K562 (cell line): Measurements from ENCODE around the gene DLST. TPM values are rescaled to one million over a fixed set of nuclear protein-coding genes. Genes with fewer than 3 reads are reported as not detected.

Experiments used
- ARHGAP35 ChIP-seq: fragments of 450-650 bp; IDR thresholded peaks from 2 replicates; pipeline ENCODE4 v1.6.1; 2018; ENCODE audit not compliant: partially characterized antibody
- DNMT1 ChIP-seq: fragments of 450-650 bp; IDR thresholded peaks from 2 replicates; pipeline ENCODE4 v1.6.1; 2016; ENCODE audit warnings: antibody characterized with exemption, mild to moderate bottlenecking
- EHMT2 ChIP-seq: fragments of 450-650 bp; IDR thresholded peaks from 2 replicates; pipeline ENCODE4 v1.6.1; 2018; ENCODE audit warnings: antibody characterized with exemption
- FOXJ2 ChIP-seq: fragments of 200-800 bp; sonication (Bioruptor generic); IDR thresholded peaks from 2 replicates; pipeline ENCODE4 v1.6.1; 2016; ENCODE audit warnings: missing genetic modification characterization, missing compliant biosample characterization
- GABPA ChIP-seq: fragments of 200-800 bp; sonication (Bioruptor generic); conservative IDR thresholded peaks from 2 replicates; pipeline ENCODE4 v1.6.1; 2016; ENCODE audit warnings: low read depth, missing genetic modification characterization, missing compliant biosample characterization
- GTF3C2 ChIP-seq: IDR thresholded peaks from 3 replicates; pipeline ENCODE4 v1.6.1; 2011; ENCODE audit warnings: borderline replicate concordance, mild to moderate bottlenecking, moderate library complexity; ENCODE audit not compliant: insufficient read length; ENCODE audit errors: extremely low read depth
- MIER1 ChIP-seq: fragments of 450-650 bp; IDR thresholded peaks from 2 replicates; pipeline ENCODE4 v1.6.1; 2016; ENCODE audit warnings: antibody characterized with exemption, mild to moderate bottlenecking, low read depth
- MXI1 ChIP-seq: IDR thresholded peaks from 2 replicates; pipeline ENCODE4 v1.6.1; 2011; ENCODE audit warnings: low read depth, mild to moderate bottlenecking, improper control_type of control experiment, low read length
- MYC ChIP-seq, 2 experiments: fragments of 250-450 bp in 1 of 2; sonication (Bioruptor Pico) in 1 of 2; IDR thresholded peaks; 2 replicates each; pipeline versions ENCODE4 v1.5.1 to v1.6.1; 2012 to 2021; ENCODE audit warnings: low read depth in 2 of 2, borderline replicate concordance in 1 of 2, improper control_type of control experiment in 1 of 2, low read length in 1 of 2, mild to moderate bottlenecking in 1 of 2, moderate library complexity in 1 of 2
- NFATC3 ChIP-seq: fragments of 450-650 bp; IDR thresholded peaks from 2 replicates; pipeline ENCODE4 v1.6.1; 2017; ENCODE audit warnings: mild to moderate bottlenecking
- NR1H2 ChIP-seq: sonication (generic); formaldehyde crosslinking; IDR thresholded peaks from 2 replicates; pipeline ENCODE4 v1.4.0; 2020; ENCODE audit warnings: mild to moderate bottlenecking, missing genetic modification reagents
- PHTF2 ChIP-seq: fragments of 250-450 bp; sonication (Bioruptor Pico); IDR thresholded peaks from 2 replicates; pipeline ENCODE4 v1.5.0; 2021; ENCODE audit warnings: mild to moderate bottlenecking
- RBM14 ChIP-seq: fragments of 200-400 bp; formaldehyde crosslinking; IDR thresholded peaks from 2 replicates; pipeline ENCODE4 v1.6.1; 2018; ENCODE audit warnings: low read depth, mild to moderate bottlenecking, low read length, moderate library complexity, borderline replicate concordance; ENCODE audit not compliant: insufficient read depth
- RFX1 ChIP-seq: fragments of 450-650 bp; IDR thresholded peaks from 2 replicates; pipeline ENCODE4 v1.6.1; 2016; ENCODE audit warnings: mild to moderate bottlenecking, moderate library complexity
- SREBF2 ChIP-seq: sonication (generic); formaldehyde crosslinking; IDR thresholded peaks from 2 replicates; pipeline ENCODE4 v1.4.0; 2020; ENCODE audit warnings: mild to moderate bottlenecking, missing genetic modification reagents
- SRF ChIP-seq, 2 experiments: fragments of 250-450, 450-650 bp in 1 of 2; sonication (Bioruptor Pico) in 1 of 2; sonication (generic) in 1 of 2; formaldehyde crosslinking; IDR thresholded peaks; 2 replicates each; pipeline versions ENCODE4 v1.5.0 to v1.5.1; 2020 to 2022; ENCODE audit warnings: mild to moderate bottlenecking in 1 of 2, missing genetic modification reagents in 1 of 2
- TAF9B ChIP-seq: fragments of 450-650 bp; IDR thresholded peaks from 2 replicates; pipeline ENCODE4 v1.6.1; 2018; ENCODE audit warnings: mild to moderate bottlenecking; ENCODE audit not compliant: partially characterized antibody
- TCF15 ChIP-seq: fragments of 250-450 bp; sonication (Bioruptor Pico); IDR thresholded peaks from 2 replicates; pipeline ENCODE4 v1.8.0; 2022; ENCODE audit warnings: moderate library complexity, mild to moderate bottlenecking, inconsistent platforms
- YBX1 ChIP-seq: fragments of 450-650 bp; IDR thresholded peaks from 2 replicates; pipeline ENCODE4 v1.7.1; 2016; ENCODE audit warnings: mild to moderate bottlenecking
- ZBTB5 ChIP-seq: fragments of 450-650 bp; IDR thresholded peaks from 2 replicates; pipeline ENCODE4 v1.6.1; 2017; ENCODE audit warnings: antibody characterized with exemption
- ZNF395 ChIP-seq: fragments of 200-800 bp; sonication (Bioruptor generic); IDR thresholded peaks from 2 replicates; pipeline ENCODE4 v1.6.1; 2017; ENCODE audit warnings: missing genetic modification characterization, missing compliant biosample characterization
- ZNF511 ChIP-seq: sonication (generic); formaldehyde crosslinking; IDR thresholded peaks from 2 replicates; pipeline ENCODE4 v1.8.0; 2022; ENCODE audit warnings: mild to moderate bottlenecking, missing genetic modification reagents
- polyA plus RNA-seq, 8 experiments: library from polyadenylated mRNA; depleted of rRNA in 4 of 8; stranded (reverse) in 5 of 8; unstranded in 3 of 8; fragments of >200 nt; fragmentation: Nextera tagmentation in 2 of 8; fragmentation: Illumina TruSeq in 1 of 8; extraction: Ambion mirVana in 2 of 8; extraction: Trizol in 1 of 8; gene quantifications; 2 replicates each; pipeline versions ENCODE4 v1.2.1 to v1.2.3, GENCODE V29; 2011 to 2014; ENCODE audit warnings: inconsistent platforms in 1 of 8, missing spikeins in 1 of 8
- total RNA-seq, 7 experiments: library from RNA; depleted of rRNA in 6 of 7; stranded (reverse); fragments of >200 nt in 6 of 7; fragmentation: Illumina TruSeq in 2 of 7; extraction: Trizol in 2 of 7; gene quantifications; 2 replicates each; pipeline versions ENCODE4 v1.2.1 to v1.2.3, GENCODE V29; 2011 to 2021; ENCODE audit warnings: low replicate concordance in 1 of 7

Gene DLST
- total and polyA plus RNA-seq, 9 of the 15 experiments (the other 6 are each of a cell fraction or from before 2014, with no cell fraction given): 3.0 to 73.7 (median 45.4) TPM

GRCh38 chr14:74905595-74906142 is 24.0 kb downstream of the DLST start (continued):
- TF ChIP-seq SRF (CRISPR knock-in tag; IDR thresholded peaks at IDR 0.05) (no peak), SREBF2 (CRISPR knock-in tag) (no peak), DNMT1 (no peak), PHTF2 (CRISPR knock-in tag) (no peak), GTF3C2 (no peak), TAF9B (no peak), MIER1 (no peak), MYC (IDR thresholded peaks at IDR 0.05; ENCODE audit: low read depth, low read length) (peak; percentile 86), MYC (CRISPR knock-in tag; IDR thresholded peaks at IDR 0.05; ENCODE audit: borderline replicate concordance, low read depth) (no peak), MXI1 (peak; percentile 60; the same call in 1 of the 2 replicates), RFX1 (no peak), TCF15 (CRISPR knock-in tag) (no peak), ZNF511 (CRISPR knock-in tag) (no peak), NR1H2 (CRISPR knock-in tag) (no peak), NFATC3 (no peak), ZBTB5 (no peak), ZNF395 (no peak), ARHGAP35 (no peak), EHMT2 (no peak), RBM14 (no peak), GABPA (no peak), YBX1 (no peak), FOXJ2 (tag) (no peak)
